NCI-H1105 treated with DMSO at 0.1 percent for 48 hours (cell line): ENCODE results near the gene STXBP5.

Experiments used
- DNase-seq: peaks from one replicate; lab custom pipeline; 2025; lab: John Stamatoyannopoulos, UW

Gene STXBP5

DNA sequence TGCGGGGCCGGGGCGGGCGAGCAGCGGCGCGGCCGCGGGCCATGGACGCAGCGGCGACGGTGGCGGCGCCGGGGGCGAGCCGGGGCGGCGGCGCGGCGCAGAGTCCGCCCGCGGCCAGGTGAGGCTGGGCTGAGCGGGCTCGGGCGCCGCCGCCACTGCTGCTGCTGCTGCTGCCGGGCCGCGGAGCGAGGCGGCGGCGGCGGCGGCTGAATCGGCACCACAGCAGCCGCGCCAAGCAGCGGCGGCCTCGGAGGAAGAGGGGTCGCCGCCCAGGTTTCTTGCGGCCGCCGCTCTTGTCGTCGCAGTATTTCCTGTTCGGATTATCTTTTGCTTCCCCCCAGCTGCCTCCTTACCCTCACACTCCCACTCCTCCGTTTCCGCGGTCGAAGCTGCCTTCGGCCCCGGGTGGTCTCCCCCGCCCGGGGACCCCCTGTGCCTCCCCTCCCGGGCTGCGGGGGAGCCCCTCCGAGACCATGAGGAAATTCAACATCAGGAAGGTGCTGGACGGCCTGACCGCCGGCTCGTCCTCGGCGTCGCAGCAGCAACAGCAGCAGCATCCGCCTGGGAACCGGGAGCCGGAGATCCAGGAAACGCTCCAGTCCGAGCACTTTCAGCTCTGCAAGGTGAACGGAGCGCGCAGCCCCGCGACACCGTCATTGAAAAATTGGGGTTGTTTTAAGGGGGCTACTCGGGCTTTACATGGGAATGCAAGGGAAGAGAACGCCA is at the start of gene STXBP5:
Gene STXBP5, plus strand, starts transcription at position 358 of the 726 bp plus-strand sequence. Its CDS starts 116 bp downstream, at position 474.
- DNase-seq = peak; percentile 51

DNA sequence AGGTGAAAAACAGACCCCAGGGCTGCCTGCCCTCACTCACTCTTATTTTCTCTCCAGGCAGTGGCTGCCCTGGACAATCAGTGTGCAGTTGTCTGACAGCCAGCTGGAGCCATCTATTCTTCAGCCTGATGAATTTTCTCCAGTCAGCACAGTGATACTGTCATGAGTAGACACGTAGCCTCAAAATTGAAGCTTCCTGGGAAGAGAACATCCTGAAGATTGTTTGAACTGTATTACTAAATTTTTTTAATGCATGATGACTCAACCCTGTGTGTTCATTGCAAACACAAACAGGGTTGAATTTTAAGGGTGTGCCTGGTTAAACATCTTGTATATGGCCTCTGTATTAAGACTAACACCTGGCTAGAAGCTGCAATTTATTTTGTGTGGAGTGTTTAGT is 49.8 kb upstream of the STXBP5 start:
- DNase-seq = no peak

DNA sequence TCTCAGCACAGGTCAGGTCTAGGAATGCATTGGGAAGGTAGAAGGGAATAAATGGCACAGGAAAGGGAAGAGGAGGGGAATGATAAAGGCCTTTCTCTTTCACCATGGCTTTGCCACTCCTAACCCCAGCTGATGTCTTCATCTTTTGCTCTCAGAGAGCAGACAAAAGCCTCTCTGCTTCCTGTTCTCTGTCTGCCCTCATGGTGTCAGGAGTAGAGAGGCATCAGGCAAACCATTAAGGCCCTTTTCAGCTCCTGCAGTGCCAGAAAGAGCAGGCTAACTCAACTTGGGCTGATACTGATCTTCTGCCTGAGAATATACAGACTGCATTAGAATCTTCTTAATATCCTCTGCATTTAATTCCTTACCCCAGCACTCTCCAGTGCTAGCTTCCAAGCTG is 48.0 kb upstream of the STXBP5 start:
- DNase-seq = no peak

DNA sequence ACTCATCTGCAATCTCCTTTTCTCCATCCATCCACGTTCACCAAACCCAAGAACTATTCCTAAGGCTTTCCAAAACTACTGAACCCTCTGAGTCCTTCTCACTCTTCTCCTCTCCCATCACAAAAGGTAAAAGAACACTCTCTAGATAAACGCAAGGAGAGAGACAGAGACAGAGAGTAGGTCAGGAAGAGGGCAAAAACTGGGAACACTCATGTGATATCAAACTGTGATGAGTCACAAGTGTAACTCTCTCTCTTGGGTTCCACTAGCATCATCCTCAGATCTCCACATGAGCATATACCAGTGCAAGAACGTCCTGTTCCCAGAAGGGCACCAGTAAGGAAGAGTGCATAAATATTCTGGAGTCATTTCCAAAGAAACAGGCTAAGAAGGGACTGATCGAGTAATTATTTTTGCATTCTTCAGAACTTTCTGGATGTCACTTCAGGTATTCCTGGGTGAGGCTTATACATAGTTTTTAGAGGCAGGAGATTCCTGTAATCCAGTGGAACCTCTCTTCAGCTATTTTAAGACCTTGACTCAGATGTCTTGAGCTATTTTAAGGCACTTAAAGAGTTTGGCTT is 47.3 kb upstream of the STXBP5 start:
- no peak for DNase-seq

DNA sequence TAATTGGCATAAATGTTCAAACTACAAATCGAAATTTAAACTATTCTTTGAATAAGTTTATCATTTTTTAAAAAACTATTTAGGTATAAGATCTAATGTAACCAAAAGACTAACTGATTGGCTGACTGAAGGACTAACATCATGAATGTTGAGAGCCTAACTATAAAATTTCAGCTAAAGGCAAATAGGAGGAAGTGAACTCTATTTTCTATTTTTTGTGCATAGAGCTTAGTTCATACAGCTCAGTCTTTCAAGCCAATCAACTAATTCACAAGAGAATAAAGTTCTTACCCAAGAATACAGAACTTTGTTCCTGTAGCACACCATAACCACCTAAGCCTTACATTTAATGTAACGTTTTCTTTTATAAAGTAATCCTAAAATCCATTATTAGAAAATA is 46.3 kb upstream of the STXBP5 start:
- no peak for DNase-seq

GRCh38 chr6:147158881-147159280 is 45.3 kb upstream of the STXBP5 start:
- no peak for DNase-seq

GRCh38 chr6:147159536-147160374 is 44.5 kb upstream of the STXBP5 start:
- no peak for DNase-seq

- DNase-seq = no peak
These were observed 43.6 kb upstream of the STXBP5 start for GRCh38 chr6:147160593-147160992.

GRCh38 chr6:147161253-147161973 is 42.8 kb upstream of the STXBP5 start:
- no peak for DNase-seq

- no peak for DNase-seq
These were observed 42.2 kb upstream of the STXBP5 start for GRCh38 chr6:147161974-147162495.

DNA sequence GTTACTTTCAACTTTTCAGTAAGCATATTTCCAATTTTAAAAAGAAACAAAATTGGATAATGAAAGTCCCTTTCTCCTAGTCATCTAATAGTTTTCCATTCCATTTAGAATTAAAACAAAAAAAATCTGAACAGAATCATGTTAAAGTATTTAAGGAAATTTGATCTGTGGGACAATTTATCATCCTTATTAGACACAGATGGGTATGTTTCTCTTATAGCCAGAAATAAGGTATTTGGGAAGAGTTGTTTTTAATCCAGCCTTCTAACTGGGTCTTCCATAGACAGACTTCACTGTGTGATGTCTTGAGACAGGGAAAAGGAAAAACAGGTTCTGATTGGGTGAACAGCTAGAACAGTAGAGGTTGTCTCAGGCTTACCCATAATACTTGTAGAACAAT is 39.5 kb upstream of the STXBP5 start:
- DNase-seq = no peak

DNA sequence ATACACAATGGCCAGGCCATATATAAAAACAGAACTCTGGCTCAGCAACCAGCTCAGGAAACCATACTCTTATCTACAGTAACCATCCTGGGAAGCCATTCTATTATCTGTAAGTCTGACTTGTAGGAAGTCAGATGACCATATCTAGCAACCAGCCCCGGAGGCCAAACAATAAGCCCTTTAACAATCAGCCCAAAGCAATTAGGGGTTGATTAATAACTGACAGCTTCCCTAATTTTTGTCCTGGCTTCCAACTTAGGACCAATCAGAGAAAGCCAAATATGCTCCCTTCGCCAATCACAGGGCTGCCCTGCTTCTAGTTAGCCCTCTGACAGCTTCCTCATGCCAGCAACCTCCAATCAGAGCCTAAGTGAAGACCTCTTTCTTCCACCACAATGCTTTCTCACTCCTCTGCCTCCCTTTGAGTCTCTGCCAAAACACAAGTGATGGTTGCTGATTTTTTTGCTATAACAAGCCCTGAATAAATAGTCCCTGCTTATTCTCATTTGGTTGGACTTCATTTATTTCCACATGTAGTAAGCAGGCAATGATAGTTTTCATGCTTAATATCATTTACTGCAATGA is 37.8 kb upstream of the STXBP5 start:
- peak; percentile 38 for DNase-seq

DNA sequence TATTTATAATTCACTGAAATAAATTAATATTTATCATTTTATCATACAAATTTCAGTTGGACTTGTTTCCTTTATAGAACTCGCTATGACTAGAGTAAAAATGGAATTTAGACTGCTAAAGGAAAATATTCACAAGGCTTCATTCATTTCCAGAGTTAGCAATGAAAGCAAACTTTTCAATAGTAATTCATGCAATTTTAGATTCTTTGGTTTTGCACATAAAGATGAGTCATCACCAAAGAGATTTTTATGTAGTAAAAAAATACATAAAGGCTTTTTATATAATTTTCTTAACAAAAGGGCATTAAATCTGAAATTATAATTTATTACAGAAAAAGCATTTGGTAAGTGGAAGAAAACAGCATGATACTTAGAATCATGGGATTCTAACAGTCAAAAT is 37.2 kb upstream of the STXBP5 start:
- DNase-seq = no peak

GRCh38 chr6:147167576-147168461 is 36.4 kb upstream of the STXBP5 start:
- no peak for DNase-seq

GRCh38 chr6:147169529-147169928 is 34.7 kb upstream of the STXBP5 start:
- no peak for DNase-seq

- no peak for DNase-seq
These were observed 33.9 kb upstream of the STXBP5 start for GRCh38 chr6:147170269-147170668.

DNA sequence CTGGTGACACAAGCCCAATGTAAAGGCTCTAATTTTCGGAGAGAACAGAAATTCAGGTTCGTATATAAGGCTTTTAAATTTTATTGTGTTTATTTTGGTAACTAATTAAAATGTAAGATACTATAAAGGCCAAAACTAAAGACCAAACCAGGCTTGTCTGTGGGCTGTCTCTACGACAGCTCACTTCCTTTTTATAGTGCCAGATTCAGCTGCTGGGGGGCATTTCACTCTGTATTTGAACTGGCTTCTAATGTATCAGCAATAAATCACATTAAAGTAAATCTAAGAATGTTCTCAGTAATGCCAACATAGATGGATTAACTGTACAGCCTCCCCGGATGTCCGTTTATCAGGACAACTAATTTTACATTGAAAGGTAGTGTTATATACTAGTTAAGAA is 31.1 kb upstream of the STXBP5 start:
- no peak for DNase-seq

DNA sequence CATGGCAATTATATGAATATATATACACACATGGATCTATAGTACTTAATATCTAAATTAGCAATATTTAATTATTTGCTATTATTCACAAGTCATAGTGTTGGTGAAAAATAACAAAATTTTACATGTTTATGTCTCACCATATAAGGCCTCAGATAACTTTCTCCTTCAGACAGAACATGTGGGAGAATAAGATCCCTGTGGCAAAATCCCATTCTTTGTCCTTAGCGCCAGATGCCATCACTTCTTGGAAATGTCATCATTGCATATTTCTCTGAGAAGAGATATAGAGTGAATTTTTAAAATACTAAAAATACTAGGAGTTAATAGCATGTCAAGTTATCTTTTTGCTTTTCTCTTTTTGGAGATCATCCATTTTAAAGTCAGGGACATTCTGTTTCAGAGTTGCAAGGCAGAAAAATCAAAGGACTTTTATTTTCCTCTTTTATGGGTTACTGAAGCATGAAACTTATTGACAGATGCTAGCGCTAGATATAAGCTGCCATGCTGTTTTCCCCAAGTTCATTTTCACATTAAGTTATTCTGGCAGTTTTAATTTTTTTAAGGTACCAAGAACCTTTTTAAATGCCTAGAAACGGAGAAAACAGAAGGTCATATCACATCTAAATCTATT is 30.4 kb upstream of the STXBP5 start:
- DNase-seq = no peak

GRCh38 chr6:147176795-147177194 is 27.4 kb upstream of the STXBP5 start:
- DNase-seq = no peak

GRCh38 chr6:147177286-147177685 is 26.9 kb upstream of the STXBP5 start:
- no peak for DNase-seq
